Activated CD4-positive, CD25-positive, alpha-beta regulatory T cell treated with anti-CD3 and anti-CD28 coated beads, Interleukin-2, amount 50 U/mL, for 72 hours (primary cell): ENCODE measurements around the gene SOS1.
"Not testable (repeated sequence)": the region's sequence is repeated elsewhere in the genome, so short reads cannot be mapped to it uniquely, and the experiment has no call there.

Experiments
- DNase-seq: peaks from one replicate; pipeline ENCODE4 v3.0.0; 2021

The SOS1 gene

GRCh38 chr2:39120771-39121522 lies at the start of gene SOS1:
TSS of gene SOS1 (minus strand) at chr2:39121051. CDS start at chr2:39120422, 629 bp downstream.
- peak; percentile 87 for DNase-seq

- no peak for DNase-seq
Observed at GRCh38 chr2:39164089-39164488, 43.2 kb upstream of the SOS1 start.

GRCh38 chr2:39160982-39161381 lies 40.1 kb upstream of the SOS1 start:
- no peak for DNase-seq

GRCh38 chr2:39159283-39159682 lies 38.4 kb upstream of the SOS1 start:
- no peak for DNase-seq

- no peak for DNase-seq
Observed at GRCh38 chr2:39158351-39158750, 37.5 kb upstream of the SOS1 start.

GRCh38 chr2:39156846-39157245 lies 36.0 kb upstream of the SOS1 start:
- no peak for DNase-seq

- no peak for DNase-seq
Observed at GRCh38 chr2:39156107-39156506, 35.3 kb upstream of the SOS1 start.

- not testable (repeated sequence) for DNase-seq
Observed at GRCh38 chr2:39155573-39155972, 34.7 kb upstream of the SOS1 start.

GRCh38 chr2:39154944-39155343 lies 34.1 kb upstream of the SOS1 start:
- no peak for DNase-seq

GRCh38 chr2:39153312-39153711 lies 32.5 kb upstream of the SOS1 start:
- DNase-seq = no peak

GRCh38 chr2:39152504-39152903 lies 31.7 kb upstream of the SOS1 start:
- no peak for DNase-seq

GRCh38 chr2:39150890-39151497 lies 30.1 kb upstream of the SOS1 start:
- DNase-seq = no peak

- DNase-seq = no peak
Observed at GRCh38 chr2:39150102-39150562, 29.3 kb upstream of the SOS1 start.

- DNase-seq = no peak
Observed at GRCh38 chr2:39146630-39147029, 25.8 kb upstream of the SOS1 start.

GRCh38 chr2:39145906-39146421 lies 25.1 kb upstream of the SOS1 start:
- DNase-seq = no peak

GRCh38 chr2:39144416-39144815 lies 23.6 kb upstream of the SOS1 start:
- no peak for DNase-seq

- no peak for DNase-seq
Observed at GRCh38 chr2:39142904-39143605, 22.2 kb upstream of the SOS1 start.

GRCh38 chr2:39141334-39142271 lies 20.8 kb upstream of the SOS1 start:
- DNase-seq = no peak

- not testable (repeated sequence) for DNase-seq
Observed at GRCh38 chr2:39140948-39141333, 20.1 kb upstream of the SOS1 start.

- no peak for DNase-seq
Observed at GRCh38 chr2:39140322-39140847, 19.5 kb upstream of the SOS1 start.

- DNase-seq = no peak
Observed at GRCh38 chr2:39139511-39140237, 18.8 kb upstream of the SOS1 start.

- DNase-seq = no peak
Observed at GRCh38 chr2:39138837-39139211, 18.0 kb upstream of the SOS1 start.
